GM04503 (cell line): ENCODE data around the gene PAK6.

ENCODE experiments used
- DNase-seq: peaks from one replicate; pipeline ENCODE4 v3.0.0-alpha.2; 2012; ENCODE audit warnings: low read depth

PAK6 gene

DNA sequence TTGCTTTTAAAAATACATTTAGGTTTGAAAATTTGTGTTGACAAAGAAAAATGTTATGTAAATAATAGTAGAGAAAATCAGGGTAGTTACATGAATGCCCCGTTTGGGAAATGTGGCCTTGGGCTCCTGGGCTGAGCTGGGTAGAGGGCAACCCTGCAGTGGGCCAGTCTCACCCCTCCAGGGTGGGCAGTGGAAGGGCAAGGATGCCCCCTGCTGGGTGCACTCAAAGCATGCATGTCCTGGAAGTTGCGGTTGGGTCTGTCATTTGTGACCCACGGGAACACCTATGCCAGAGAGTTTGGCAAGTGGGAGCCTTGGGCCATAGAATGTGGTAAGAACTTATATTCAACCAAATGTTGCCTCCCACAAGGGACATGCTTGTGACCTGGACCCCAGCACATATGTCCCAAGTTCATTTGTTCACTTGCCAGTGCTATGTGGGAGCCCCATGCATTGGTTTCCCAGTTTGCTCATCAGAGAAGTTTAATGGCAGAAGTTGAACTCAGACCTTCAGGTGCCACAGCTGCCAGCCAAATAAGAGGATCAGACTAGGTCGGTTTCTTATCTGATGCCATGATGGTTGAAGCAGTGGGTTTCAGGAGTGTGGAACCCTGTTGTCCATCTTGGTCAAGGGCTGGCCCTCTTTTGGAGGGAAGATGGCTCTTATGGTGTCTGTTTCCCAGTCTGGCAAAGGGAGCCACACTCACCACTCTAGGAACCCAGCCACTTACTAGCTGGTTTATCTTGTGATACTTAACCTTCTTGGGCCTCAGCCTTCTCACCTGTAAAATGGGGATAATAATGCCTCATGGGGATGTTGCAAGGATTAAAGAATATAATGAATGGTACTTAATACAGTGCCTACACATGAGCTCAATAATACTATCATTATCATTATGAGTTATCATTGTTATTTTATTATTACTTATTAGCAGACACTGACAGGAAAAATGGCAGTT, 71.4 kb downstream of the PAK6 start:
- DNase-seq = no peak

DNA sequence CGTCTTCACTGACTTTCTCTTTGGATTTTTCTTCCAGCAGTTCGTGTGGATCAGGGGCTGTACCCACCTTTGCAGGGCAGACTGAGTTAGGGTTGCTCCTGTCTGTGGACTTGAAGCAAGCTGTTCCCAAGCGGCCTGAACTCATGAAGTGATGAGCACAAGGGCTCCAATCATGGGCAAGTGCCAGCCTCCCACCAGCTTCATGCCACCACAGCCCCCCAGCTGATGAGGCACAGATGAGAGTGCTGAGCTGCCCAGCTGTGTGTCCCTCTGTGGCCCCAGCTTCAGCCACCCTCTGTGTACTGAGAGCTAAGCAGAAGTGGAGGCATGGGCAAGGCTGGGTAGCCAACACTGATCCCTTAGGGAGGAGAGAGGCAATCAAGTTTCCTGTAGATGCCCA, 72.1 kb downstream of the PAK6 start:
- DNase-seq = no peak

- no peak for DNase-seq
These were observed 73.7 kb downstream of the PAK6 start for GRCh38 chr15:40312370-40313158.

GRCh38 chr15:40313531-40314398, 74.9 kb downstream of the PAK6 start:
- DNase-seq = no peak

DNA sequence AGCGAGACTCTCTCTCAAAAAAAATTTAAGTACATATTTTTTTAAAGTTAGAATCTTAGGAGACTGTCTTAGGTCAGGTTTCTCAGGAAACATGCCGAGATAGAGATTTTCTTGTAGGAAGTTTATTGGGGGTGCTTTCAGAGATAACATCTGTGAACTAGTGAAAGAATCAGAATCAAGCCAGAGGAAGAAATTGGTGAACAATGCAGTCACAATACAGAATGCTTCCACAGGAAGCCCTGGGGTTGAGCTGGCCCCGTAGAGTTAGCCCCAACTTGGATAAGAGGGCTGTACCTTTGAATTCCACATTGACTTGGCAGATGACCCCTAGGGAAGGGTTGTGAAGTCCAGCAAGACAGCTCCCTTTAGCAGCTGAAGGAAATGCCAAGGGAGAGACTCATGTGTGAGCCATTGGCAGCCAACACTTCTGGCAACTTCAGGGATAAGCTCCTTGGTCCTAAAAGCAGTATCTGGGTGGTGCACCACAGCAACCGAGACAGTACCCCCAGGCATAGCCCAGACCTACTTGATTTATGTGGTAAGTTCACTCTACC, 75.9 kb downstream of the PAK6 start:
- peak; percentile 58 for DNase-seq

DNA sequence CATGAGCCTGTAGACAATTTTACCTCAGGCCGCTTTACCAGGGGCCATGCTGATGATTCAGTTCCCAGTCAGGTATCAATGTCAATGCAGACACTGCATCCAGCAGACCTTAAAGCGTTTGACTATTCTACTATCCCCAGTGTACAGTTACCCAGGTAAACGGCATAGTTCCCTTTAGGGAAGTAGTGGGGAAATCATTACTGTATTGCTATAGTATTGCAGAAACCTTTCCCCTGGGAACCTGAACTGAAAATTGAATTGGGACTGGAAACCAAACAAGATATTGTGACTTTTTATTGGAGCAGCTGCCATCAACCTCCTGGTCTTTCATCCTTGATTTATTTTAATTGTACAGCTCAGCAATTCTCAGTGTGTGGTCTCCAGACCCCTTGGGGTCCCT, 78.1 kb downstream of the PAK6 start:
- DNase-seq = no peak

DNA sequence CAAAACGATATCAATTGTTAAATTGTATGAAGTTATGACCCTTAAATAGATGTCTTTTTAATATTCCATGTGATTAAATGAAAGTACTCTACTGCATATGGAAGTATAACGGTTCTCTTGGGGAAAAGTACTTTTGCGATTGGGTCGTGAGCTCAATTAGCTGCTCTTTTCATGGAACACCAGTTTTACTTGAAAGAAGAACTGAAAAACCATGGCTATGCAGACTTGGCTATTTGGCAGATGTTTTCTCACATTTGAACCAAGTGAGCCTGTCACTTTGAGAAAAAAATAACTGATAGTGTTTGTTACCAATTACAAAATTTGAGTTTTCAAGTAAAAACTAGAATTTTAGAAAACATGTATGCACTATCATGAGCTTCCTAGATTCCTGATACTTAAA, 78.7 kb downstream of the PAK6 start:
- no peak for DNase-seq

DNA sequence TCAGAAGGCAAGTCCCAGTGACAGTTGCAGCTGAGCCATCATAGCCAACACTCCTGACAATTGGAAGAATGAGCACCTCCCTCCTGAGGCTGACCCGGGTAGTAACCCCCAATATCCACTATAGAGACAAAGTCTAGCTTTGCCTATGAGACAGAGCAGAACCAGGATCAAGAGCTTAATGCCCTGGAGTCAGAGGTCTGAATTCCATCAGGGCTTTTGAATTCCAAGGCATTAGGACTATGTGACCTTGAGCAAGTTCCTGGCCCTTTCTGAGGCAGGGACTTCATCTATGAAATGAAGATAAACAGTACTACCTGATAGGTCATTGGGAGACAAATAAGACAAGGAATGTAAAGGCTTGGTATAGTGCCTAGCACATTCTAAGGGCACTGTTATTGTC, 81.5 kb downstream of the PAK6 start:
- DNase-seq = no peak

- DNase-seq = no peak
These were observed 82.1 kb downstream of the PAK6 start for GRCh38 chr15:40320931-40321371.

- DNase-seq = no peak
These were observed 83.8 kb downstream of the PAK6 start for GRCh38 chr15:40322531-40323238.

GRCh38 chr15:40323239-40323952, 84.5 kb downstream of the PAK6 start, which contains the start of gene INAFM2:
Gene INAFM2, plus strand, starts transcription at chr15:40323692. Its CDS starts 364 bp downstream, at chr15:40324056.
- DNase-seq = no peak

DNA sequence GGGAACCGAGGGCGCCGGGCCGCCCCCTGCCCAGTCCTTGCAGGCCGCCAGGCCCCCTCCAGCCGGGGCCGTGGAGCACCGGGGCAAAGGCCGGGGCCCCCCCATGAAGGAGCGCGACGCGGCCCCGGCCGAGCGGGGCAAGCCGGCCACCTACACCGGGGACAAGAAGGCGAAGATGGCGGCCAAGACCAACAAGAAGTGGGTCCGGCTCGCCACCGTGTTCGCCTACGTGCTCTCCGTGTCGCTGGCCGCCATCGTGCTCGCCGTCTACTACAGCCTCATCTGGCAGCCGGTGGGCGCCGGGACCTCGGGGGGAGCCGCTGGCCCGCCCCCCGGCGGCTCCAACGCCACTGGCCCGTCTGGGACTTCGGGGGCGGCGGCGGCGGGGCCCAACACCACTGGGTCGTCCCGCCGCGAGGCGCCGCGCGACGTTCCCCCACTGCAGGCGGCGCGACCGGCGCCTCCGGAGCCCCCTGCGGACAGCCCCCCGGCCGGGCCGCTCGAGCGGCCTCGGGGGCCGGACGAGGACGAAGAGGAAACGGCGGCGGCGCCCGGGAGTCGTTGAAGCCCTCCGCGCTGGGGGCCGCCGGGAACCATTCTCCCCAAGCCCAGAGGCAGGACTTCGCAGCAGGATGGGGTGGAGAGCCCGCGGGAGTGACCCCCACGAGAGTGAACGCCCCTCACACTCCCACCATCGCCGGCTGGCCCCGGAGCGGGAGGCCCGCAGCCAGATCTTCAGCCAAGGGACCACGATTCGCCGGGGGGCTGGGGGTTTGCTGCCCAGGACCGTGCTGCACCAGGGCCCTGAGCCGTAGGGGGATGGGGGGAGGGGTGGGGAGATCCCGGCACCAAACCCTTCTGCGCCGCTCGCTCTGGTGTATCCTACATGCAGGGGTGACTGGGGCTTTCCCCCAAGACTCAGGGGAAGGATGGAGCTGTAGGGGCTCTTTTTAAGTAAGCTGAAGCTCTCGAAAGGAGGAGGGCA, 85.4 kb downstream of the PAK6 start:
- DNase-seq = no peak

- DNase-seq = no peak
These were observed 86.3 kb downstream of the PAK6 start for GRCh38 chr15:40325188-40325587.

DNA sequence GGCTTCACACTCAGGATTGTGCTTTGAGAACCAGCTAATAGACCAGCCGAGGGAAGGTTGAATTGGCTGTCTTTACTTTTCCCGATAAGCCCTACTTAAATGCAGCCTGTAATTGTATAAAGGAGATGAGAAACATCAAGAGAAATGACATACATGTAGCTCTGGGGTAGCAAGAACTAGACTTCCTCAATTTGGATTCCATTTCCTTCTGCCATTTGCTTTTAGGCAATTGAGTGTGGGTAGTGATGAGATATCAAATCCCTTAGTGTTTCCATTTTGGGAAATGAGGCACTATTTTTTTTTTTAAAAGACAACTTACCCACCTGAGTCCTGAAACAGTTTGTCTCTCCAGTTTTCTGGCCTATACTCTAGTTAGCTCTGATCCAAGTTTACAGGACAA, 86.8 kb downstream of the PAK6 start:
- DNase-seq = no peak
